Effector memory CD4-positive, alpha-beta T cell (primary cell): ENCODE measurements around the gene LRSAM1.

Experiments used
- DNase-seq, 3 donors: peaks; one replicate each; pipeline ENCODE4 v3.0.0-alpha.2; 2020
- H3K27ac ChIP-seq: 2 replicates; pipeline ENCODE4 v1.7.0; 2013; ENCODE audit warnings: mild to moderate bottlenecking, low read length, moderate library complexity; ENCODE audit not compliant: insufficient read depth, poor library complexity, severe bottlenecking
- H3K27me3 ChIP-seq: replicated peaks from 2 replicates; pipeline ENCODE4 v1.7.0; 2013; ENCODE audit warnings: mild to moderate bottlenecking, low read length; ENCODE audit not compliant: insufficient read depth, control insufficient read depth, poor library complexity, severe bottlenecking
- H3K36me3 ChIP-seq: 2 replicates; pipeline ENCODE4 v1.7.0; 2013; ENCODE audit warnings: mild to moderate bottlenecking, low read length, moderate library complexity; ENCODE audit not compliant: control insufficient read depth, insufficient read depth
- H3K4me1 ChIP-seq: 2 replicates; pipeline ENCODE4 v1.7.0; 2013; ENCODE audit warnings: low read length, mild to moderate bottlenecking; ENCODE audit not compliant: control insufficient read depth, insufficient read depth, poor library complexity, severe bottlenecking
- H3K4me3 ChIP-seq: 2 replicates; pipeline ENCODE4 v1.7.0; 2013; ENCODE audit warnings: low read length, low read depth, mild to moderate bottlenecking; ENCODE audit not compliant: insufficient read depth, poor library complexity, severe bottlenecking
- H3K9me3 ChIP-seq: 2 replicates; pipeline ENCODE4 v1.7.0; 2013; ENCODE audit warnings: mild to moderate bottlenecking, low read length, moderate library complexity; ENCODE audit not compliant: control insufficient read depth

Gene LRSAM1

GRCh38 chr9:127479507-127480081, 28.3 kb downstream of the LRSAM1 start:
- Histone ChIP-seq H3K9me3 (no peaks in the 10 kb centered on the region), H3K27ac (no peak overlapping the region), H3K4me1 (no peaks in the 10 kb centered on the region), H3K27me3 (no peaks in the 10 kb centered on the region), H3K4me3 (no peak overlapping the region), H3K36me3 (peaks cover 32% of the 10 kb centered on the region)
- DNase-seq = no peak

DNA sequence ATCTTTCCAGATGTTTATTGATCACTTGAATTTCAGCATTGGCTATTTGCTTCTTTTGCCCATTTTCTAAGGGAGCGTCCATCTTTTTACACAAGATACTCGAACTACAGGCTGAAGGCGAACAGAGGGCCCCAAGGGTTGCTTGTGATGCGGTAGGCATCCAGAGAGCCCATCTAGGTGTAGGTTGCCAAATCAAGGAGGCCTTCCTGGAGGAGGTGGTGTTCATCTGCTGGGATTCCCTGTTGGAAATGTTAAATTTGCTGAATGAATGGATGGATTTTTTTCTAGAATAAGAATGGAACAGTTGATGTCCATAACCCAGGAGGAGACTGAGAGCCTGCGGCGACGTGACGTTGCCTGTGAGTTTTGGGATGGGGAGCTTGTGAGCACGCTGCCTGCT, 31.4 kb downstream of the LRSAM1 start:
- H3K9me3 ChIP-seq = no peaks in the 10 kb centered on the region
- H3K36me3 ChIP-seq = peaks cover 38% of the 10 kb centered on the region
- no peak overlapping the region for H3K27ac ChIP-seq
- DNase-seq = no peak
- H3K4me3 ChIP-seq = no peak overlapping the region
- H3K4me1 ChIP-seq = no peaks in the 10 kb centered on the region
- H3K27me3 ChIP-seq = no peaks in the 10 kb centered on the region

- Histone ChIP-seq H3K4me1 (no peaks in the 10 kb centered on the region), H3K27ac (no peak overlapping the region), H3K4me3 (no peak overlapping the region), H3K9me3 (no peaks in the 10 kb centered on the region), H3K27me3 (no peaks in the 10 kb centered on the region), H3K36me3 (peaks cover 27% of the 10 kb centered on the region)
- no peak for DNase-seq
These were observed 34.7 kb downstream of the LRSAM1 start for GRCh38 chr9:127485995-127486394.

DNA sequence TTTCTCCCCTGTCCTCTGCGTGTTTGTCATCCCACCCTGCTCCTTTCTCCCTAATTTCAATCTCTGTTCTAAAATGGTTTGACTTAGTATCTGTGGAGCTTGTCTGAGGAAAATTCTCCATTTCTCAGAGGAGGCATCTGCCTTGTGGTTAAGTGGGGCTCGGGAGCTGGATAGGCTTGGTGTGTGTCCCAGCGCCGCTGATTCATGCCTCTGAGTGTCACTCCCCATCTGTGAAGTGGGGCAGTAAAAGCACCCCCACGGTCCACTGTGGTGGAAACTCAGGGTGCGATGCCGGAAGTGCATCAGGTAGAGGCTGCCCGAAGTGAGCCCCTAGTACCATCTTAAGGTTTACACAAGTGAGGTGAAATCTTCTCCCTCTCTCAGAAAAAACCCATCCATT, 37.6 kb downstream of the LRSAM1 start:
- Histone ChIP-seq H3K4me1 (no peaks in the 10 kb centered on the region), H3K9me3 (no peaks in the 10 kb centered on the region), H3K27ac (no peak overlapping the region), H3K4me3 (no peak overlapping the region), H3K27me3 (no peaks in the 10 kb centered on the region), H3K36me3 (peaks cover 21% of the 10 kb centered on the region)
- DNase-seq = no peak

DNA sequence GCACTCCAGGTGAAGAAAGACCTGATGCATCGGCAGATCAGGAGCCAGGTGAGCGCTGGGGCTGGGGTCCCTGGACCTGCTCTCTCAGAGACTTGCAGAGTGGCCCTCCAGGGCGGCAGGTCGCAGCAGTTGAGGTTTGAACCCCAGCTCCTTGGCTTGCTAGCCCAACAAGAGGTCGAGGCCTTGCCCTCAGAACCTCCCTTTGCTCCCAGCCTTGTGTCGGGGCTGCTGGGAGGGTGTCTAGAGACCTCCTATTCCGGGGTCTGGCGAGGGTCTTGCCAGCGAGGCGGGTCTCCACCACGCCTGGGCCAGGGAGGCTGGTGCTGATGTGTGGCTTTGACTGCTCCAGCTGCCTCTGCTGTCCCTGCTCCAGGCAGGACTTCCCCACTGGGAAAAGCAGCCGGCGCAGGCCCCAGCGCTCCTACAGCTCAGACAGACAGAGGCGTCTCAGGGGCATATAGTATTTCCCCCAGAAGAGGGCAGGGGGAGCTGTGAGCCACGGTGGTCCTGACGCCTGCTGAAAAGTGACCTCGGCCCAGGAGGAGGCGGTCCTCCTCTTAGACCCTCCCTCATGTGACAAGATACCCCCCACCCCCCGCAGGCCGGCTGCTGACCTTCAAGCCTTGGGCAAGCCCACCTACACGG, 38.3 kb downstream of the LRSAM1 start:
- Histone ChIP-seq H3K4me1 (no peaks in the 10 kb centered on the region), H3K27ac (no peak overlapping the region), H3K27me3 (no peaks in the 10 kb centered on the region), H3K4me3 (no peak overlapping the region), H3K9me3 (no peaks in the 10 kb centered on the region), H3K36me3 (peaks cover 24% of the 10 kb centered on the region)
- DNase-seq = no peak

DNA sequence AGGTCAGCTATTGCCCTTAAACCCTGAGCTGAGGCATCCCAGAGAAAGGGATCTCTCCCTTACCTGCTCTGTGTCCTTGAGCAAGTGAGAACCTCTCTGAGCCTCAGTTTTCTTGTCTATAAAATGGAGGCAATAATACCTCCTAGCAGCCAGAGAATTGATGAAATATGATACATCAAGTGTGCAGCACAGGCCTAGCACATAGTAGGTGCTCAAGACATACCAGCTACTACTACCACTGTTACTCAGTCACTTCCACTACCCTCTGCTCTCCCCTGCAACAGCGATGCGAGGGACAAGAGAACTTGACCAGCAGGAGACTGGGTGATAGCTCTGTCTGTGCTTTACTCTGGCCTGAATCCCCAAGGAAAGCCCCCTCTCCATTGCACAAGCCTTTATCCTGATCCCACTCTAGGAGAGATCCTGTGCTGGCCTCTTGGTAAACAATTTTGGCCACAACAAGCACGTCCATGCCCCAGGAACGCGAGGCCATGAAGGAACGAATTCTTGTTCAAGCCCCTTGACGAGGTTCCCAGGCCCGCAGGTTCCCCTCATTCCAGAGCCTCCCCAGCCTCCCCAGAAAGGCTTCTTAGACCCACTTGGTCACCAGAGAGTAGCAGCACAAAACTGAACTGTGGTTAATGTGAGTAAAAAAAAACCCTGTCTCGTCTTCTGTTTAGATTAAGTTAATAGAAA, 39.4 kb downstream of the LRSAM1 start:
- no peak for DNase-seq
- no peaks in the 10 kb centered on the region for H3K4me1 ChIP-seq
- H3K9me3 ChIP-seq = no peaks in the 10 kb centered on the region
- H3K36me3 ChIP-seq = peaks cover 24% of the 10 kb centered on the region
- H3K27me3 ChIP-seq = no peaks in the 10 kb centered on the region
- H3K27ac ChIP-seq = no peak overlapping the region
- no peak overlapping the region for H3K4me3 ChIP-seq

DNA sequence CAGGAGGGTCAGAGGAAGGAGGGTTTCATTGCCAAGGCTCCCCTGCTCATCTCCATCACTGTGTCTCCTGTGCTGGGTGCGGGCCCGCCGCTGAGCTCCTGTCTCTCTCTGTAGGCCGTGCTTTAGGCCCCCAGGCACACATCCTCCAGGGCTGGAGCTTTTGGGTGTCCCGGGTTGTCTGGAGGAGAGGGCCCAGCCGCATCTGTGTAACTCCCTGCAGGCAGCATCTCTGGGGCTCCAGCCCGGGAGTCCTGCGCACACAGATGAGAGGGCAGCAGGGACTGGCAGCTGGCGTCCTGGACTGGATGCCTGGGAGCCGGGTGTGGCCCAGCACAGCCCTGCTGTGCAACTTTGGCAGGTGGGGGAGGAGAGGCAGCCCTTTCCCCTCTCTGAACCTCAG, 40.2 kb downstream of the LRSAM1 start:
- peaks cover 27% of the 10 kb centered on the region for H3K36me3 ChIP-seq

GRCh38 chr9:127492616-127493015, 41.3 kb downstream of the LRSAM1 start:
- no peaks in the 10 kb centered on the region for H3K27me3 ChIP-seq
- H3K4me3 ChIP-seq = no peak overlapping the region
- no peak overlapping the region for H3K27ac ChIP-seq
- no peak for DNase-seq
- H3K36me3 ChIP-seq = peaks cover 36% of the 10 kb centered on the region
- H3K4me1 ChIP-seq = no peaks in the 10 kb centered on the region
- no peaks in the 10 kb centered on the region for H3K9me3 ChIP-seq

More for the DNA sequence above, 40.2 kb downstream of the LRSAM1 start:
- no peaks in the 10 kb centered on the region for H3K27me3 ChIP-seq
- no peak overlapping the region for H3K4me3 ChIP-seq
- H3K9me3 ChIP-seq = no peaks in the 10 kb centered on the region
- H3K4me1 ChIP-seq = no peaks in the 10 kb centered on the region
- DNase-seq = no peak
- H3K27ac ChIP-seq = no peak overlapping the region

- Histone ChIP-seq H3K27ac (no peak overlapping the region), H3K27me3 (no peaks in the 10 kb centered on the region), H3K9me3 (no peaks in the 10 kb centered on the region), H3K36me3 (peaks cover 32% of the 10 kb centered on the region), H3K4me3 (no peak overlapping the region), H3K4me1 (no peaks in the 10 kb centered on the region)
- DNase-seq = no peak
These were observed 42.4 kb downstream of the LRSAM1 start for GRCh38 chr9:127493592-127494303.

- Histone ChIP-seq H3K4me1 (no peaks in the 10 kb centered on the region), H3K27me3 (no peaks in the 10 kb centered on the region), H3K4me3 (no peak overlapping the region), H3K27ac (no peak overlapping the region), H3K36me3 (peaks cover 32% of the 10 kb centered on the region), H3K9me3 (no peaks in the 10 kb centered on the region)
- no peak for DNase-seq
These were observed 43.0 kb downstream of the LRSAM1 start for GRCh38 chr9:127494304-127494702.
